Panc1 (cell line): ENCODE data around the gene MALAT1.
"Not testable (repeated sequence)": the region's sequence is repeated elsewhere in the genome, so short reads cannot be mapped to it uniquely, and the experiment has no call there.

Experiments
- POLR2AphosphoS5 ChIP-seq: IDR thresholded peaks from 2 replicates; pipeline ENCODE4 v1.6.1; 2012; ENCODE audit warnings: mild to moderate bottlenecking, low read depth, low read length, moderate library complexity
- SIN3A ChIP-seq: IDR thresholded peaks from 2 replicates; pipeline ENCODE4 v1.6.1; 2012; ENCODE audit warnings: low read depth, mild to moderate bottlenecking, low read length, moderate library complexity, borderline replicate concordance; ENCODE audit not compliant: insufficient read depth
- TF ChIP-seq, protein P1 (sequence below): fragments of 450-650 bp; IDR thresholded peaks from 2 replicates; pipeline ENCODE4 v1.5.1; 2017; ENCODE audit warnings: mild to moderate bottlenecking
- TF ChIP-seq, protein P2 (sequence below), 2 experiments: IDR thresholded peaks; 2 replicates each; pipeline ENCODE4 v1.6.1; 2011 to 2012; ENCODE audit warnings: low read depth in 2 of 2, control low read depth in 1 of 2, low read length in 1 of 2, mild to moderate bottlenecking in 1 of 2, moderate library complexity in 1 of 2; ENCODE audit not compliant: insufficient read depth in 1 of 2

DNA sequence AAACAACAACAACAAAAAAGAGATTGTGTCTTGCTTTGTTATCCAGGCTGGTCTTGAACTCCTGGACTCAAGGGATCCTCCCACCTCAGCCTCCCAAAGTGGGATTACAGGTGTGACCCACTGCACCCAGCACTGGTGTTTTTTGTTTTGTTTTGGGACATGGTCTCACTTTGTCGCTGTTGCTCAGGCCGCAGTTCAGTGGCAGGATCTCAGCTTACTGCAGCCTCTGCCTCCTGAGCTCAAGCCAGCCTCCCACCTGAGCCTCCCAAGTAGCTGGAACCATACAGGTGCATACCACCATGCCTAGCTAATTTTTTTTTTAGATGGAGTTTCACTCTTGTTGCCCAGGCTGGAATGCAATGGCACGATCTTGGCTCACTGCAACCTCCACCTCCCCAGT lies 13.5 kb downstream of the MALAT1 start:
- TF ChIP-seq, protein P1, sequence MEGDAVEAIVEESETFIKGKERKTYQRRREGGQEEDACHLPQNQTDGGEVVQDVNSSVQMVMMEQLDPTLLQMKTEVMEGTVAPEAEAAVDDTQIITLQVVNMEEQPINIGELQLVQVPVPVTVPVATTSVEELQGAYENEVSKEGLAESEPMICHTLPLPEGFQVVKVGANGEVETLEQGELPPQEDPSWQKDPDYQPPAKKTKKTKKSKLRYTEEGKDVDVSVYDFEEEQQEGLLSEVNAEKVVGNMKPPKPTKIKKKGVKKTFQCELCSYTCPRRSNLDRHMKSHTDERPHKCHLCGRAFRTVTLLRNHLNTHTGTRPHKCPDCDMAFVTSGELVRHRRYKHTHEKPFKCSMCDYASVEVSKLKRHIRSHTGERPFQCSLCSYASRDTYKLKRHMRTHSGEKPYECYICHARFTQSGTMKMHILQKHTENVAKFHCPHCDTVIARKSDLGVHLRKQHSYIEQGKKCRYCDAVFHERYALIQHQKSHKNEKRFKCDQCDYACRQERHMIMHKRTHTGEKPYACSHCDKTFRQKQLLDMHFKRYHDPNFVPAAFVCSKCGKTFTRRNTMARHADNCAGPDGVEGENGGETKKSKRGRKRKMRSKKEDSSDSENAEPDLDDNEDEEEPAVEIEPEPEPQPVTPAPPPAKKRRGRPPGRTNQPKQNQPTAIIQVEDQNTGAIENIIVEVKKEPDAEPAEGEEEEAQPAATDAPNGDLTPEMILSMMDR: not testable (repeated sequence)
- TF ChIP-seq SIN3A, POLR2AphosphoS5: not testable (repeated sequence)
- TF ChIP-seq, protein P2, sequence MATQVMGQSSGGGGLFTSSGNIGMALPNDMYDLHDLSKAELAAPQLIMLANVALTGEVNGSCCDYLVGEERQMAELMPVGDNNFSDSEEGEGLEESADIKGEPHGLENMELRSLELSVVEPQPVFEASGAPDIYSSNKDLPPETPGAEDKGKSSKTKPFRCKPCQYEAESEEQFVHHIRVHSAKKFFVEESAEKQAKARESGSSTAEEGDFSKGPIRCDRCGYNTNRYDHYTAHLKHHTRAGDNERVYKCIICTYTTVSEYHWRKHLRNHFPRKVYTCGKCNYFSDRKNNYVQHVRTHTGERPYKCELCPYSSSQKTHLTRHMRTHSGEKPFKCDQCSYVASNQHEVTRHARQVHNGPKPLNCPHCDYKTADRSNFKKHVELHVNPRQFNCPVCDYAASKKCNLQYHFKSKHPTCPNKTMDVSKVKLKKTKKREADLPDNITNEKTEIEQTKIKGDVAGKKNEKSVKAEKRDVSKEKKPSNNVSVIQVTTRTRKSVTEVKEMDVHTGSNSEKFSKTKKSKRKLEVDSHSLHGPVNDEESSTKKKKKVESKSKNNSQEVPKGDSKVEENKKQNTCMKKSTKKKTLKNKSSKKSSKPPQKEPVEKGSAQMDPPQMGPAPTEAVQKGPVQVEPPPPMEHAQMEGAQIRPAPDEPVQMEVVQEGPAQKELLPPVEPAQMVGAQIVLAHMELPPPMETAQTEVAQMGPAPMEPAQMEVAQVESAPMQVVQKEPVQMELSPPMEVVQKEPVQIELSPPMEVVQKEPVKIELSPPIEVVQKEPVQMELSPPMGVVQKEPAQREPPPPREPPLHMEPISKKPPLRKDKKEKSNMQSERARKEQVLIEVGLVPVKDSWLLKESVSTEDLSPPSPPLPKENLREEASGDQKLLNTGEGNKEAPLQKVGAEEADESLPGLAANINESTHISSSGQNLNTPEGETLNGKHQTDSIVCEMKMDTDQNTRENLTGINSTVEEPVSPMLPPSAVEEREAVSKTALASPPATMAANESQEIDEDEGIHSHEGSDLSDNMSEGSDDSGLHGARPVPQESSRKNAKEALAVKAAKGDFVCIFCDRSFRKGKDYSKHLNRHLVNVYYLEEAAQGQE (IDR thresholded peaks at IDR 0.05; ENCODE audit: insufficient read depth in 1 of 2, low read depth in 2 of 2, low read length in 1 of 2): not testable (repeated sequence)
